NCI-H146 treated with DMSO at 0.1 percent for 48 hours (cell line): Measurements from ENCODE around the gene SOX11.

ENCODE experiments used
- DNase-seq: peaks from one replicate; lab custom pipeline; 2025; ENCODE audit not compliant: unreplicated experiment; lab: John Stamatoyannopoulos, UW

Gene SOX11

DNA sequence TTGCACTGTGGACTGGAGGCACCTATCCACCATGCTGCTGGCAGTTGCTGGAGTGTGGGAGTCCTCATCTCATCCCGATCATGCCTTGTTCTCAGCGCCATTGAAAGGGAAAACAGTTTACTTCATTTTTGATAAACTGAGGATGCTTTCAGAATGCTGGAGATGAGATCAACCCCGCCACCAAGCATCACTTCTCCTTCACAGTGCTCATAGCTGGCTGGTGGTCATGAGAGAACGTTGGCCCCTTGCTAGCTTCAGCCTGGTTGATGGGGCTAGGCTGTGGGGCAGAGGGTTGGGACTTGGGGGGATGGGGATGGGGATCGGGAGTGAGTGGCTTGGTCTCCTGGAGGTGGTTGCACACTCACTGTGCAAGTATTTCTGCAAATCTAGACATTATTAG, 30.1 kb downstream of the SOX11 start:
- DNase-seq, result no peak

DNA sequence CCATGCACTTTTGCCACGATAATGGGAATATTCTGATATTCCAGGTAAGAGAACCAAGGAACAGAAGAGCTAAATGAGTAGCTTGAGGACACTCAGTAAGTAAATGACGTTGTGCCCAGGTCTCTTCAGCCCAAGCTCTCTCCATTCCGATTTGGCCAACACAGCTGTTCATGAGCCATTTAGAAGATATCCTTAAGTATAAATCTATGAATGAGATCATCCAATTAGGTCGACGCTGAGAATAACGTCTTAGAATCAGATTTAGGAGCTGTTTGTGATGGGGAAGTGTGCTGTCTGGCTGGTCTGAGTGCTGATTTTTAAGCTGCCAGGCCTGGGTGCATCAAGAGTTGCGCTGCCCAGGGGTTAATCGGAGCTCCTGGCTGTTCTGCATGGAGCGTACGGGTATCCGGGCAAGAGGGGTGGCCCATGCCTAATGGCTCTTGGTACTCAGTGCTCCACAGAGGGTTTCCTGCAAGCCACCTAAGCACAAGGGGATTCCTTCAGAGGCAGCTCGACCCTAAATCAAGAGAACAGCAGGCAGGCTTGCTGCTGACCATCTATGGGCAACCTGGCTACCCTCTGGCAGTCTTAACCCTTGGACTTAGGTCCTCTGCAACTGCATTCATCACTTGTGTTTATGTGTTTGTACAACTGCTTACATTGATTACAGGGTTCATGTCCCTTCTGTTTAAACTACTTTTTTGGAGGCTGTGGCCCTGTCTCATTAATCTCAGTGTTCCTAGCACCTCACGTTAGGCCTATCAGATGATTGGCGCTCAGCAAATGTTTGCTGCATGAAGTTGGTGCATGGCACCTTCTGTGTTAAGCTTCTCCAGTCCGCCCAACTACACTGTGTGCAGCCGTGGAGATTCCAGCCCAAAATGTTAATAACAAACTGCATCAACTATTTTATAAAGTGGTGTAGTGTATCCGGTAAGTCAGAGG, 31.9 kb downstream of the SOX11 start:
- DNase-seq, result no peak

DNA sequence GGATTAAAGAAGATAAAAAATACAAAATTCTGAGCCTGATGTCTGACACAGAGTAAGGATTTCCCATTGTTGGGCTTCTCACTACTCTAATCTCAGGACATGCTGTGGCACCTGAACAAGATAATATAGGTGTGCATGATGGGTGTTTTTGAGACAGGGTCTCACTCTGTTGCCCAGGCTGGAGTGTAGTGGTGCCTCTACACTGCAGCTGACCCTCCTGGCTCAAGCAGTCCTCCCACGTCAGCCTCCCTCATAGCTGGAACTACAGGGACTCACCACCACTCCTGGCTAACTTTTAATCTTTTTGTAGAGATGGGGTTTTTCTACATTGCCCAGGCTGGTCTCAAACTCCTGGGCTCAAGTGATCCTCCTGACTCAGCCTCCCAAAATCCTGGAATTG, 32.9 kb downstream of the SOX11 start:
- DNase-seq, result no peak

DNA sequence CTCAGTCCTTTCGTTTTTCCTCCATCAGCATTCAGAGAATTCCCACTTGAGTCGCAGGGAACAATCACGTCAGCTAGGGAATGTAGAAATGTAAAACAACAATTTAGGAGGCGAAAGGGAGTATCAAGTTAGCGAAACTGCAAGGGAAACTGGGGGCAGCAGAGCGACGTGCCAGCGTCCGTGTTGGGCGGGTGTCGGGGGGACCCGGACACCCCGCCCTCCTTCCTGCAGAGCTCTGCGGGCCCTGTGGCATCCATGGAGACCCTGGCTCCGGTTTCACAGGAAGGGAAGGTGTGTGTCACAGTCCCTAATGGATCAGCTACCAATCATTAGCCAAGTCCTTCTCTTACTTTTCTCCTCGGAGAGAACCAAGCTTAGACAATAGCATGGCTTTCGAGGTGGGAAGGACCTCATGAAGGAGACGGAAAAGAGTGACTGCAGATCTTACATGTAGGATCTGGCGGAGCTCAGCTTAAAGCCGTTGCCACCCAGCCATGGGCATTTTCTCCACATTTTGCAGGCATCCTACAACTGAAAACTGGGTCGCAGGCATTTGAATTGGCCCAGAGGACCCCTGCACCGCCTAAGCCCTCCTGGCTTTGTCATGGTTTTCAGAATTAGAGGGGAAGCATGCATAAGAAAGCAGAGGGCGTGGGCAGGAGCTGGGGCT, 33.7 kb downstream of the SOX11 start:
- no peak for DNase-seq

DNA sequence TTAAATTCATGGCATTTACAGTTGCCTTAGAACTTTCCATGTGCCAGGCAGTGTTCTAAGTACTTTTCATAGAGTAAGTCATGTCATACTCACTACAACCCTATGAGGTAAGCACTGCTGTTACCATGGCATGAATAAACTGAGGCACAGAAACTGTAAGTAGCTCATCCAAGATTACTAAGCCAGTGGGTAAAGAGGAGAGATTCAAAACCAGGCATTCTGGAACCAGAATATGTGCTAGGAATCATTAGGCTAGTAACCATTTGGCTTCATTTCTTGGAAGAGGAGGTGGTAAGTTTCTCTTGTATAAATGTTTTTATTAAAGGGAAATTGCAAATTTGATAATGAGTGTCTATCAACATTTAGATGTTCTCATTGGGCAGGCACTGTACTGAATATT, 35.1 kb downstream of the SOX11 start:
- no peak for DNase-seq

DNA sequence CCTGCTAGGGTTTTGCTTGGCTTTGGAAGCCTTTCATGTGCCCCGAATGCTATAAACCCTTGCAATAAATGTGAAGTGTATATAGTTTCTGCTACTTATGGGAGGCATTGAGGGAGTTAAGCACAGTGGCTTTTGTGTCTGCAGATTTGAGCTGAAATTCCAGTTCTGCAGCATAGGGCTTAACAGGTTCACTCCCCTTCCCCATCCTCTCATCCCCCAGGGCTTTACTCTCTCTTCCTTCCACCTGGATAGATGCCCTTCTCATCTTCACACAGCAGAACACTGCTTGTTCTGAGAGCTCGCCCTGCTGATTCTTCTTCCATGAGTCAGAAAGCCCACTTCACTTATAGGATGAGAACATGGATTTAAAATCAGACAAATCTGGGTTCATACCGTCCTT, 37.2 kb downstream of the SOX11 start:
- no peak for DNase-seq

DNA sequence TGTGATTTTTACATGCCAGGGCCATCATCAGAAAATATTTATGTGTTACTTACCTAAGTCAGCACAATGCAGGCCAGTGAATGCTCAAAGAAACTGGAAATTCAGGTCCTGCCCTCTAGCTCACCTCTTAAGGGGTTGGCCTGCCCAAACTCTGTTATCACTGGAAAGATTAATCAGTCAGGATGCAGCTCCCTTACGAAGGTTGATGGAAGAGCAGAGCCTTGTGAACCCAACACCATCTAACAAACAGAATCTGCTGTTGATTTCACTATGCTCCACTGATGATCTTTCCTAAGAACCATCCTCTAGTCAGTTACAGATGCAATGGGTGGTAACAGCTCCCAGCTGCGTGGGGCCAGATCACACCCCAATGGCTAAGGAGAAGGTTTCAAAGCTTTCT, 38.2 kb downstream of the SOX11 start:
- no peak for DNase-seq

DNA sequence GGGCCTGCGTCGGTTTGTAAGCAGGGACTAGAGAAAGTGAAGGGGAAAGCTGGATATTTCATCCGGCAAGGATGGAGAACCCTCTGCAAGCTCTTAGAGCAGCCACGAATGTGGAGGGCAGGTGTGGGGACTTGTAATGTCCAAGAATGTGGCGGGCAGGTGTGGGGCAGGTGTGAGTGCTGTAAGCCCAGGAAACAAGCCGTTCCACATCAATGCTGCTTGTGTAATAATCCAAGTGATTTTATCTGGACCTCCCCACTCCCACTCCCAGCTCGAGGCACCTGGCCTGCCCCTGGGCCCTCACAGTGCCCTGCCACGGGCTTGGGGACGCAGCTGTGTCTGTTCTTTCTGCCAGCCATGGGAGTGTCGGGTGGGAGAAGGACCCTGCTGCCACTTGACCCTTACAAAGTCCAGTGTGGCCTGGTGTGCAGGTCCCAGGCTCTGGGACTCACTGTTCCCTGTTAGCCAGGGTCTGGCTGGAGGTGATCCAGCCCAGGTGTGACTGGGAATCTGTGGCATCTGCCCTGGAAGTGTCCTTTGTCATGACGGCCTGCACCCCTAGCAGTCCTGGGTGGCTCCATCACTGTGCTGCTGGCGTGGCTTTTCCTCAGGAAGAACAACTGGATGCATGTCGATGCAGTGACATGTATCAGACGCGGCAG, 42.8 kb downstream of the SOX11 start:
- peak; percentile 31 for DNase-seq

DNA sequence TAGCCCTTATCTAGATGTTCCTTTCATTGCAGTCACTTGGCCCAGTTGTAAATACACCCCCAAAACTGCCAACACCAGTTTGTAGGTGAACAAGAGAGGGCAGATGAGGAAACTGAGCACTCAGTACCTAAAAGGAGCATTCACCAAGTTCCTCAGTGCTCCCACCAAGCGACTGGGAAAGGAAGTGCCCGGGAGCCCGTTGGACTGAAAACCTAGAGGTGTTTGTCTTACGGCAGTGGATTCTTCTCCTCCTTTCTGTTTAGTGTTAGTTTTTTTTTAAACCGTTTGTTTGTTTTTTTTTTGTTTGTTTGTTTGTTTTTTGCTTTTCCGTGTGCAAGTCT, 43.3 kb downstream of the SOX11 start:
- DNase-seq, result no peak

DNA sequence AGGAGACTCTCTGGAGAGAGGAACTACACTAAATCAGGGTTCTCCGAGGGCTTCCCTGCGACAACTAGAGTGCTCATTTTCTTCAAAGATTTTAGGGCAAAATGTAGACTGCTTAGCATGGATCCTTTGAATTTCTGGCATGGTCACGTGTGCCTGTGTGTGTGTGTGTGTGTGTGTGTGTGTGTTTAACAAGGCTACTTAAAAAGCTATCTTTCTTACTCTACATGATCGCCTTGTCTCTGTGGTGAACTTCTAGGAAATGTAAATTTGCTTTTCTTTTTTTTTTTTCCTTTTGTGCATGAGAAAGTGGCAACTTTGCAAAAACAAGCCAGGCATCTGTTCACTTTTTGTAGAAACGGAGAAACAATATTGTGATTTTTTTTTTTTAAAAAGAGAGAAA, 43.9 kb downstream of the SOX11 start:
- DNase-seq, result no peak

DNA sequence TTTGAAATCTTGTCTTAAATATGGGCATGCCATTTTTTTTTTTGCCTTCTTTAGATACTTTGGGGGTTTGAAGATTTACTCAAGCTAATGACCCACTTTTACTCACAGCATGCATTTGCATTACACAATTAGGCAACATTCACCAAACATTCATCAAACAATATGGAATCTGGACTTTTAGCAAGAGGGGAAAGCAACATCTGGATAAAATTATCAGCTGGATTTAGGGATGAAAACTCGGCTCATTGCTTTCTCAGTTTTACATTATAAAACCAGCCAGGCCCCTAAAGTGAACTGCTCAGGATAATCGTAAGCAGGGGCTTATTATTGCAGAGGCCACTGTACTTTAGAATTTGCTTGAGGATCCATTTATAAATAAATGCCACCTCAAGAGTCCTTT, 44.7 kb downstream of the SOX11 start:
- DNase-seq, result no peak

DNA sequence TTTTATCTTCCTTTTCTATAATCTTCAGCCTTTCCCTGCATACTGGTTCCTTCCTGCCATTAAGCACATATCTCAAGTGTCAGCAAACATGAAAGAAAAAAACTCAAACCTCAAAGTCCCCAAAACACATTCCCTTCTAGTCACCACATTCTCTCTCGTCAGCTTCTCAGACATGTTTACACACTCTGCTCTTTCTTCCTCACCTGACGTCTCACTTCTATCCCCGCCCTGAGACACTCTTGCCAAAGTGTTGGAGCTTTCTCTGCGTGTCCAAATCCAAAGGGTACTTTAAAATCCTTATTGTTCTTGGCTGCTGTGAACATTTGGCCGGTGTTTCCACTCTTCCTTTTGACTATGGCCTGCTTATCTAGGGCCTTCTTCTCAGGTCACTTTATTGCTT, 47.9 kb downstream of the SOX11 start:
- DNase-seq, result no peak

DNA sequence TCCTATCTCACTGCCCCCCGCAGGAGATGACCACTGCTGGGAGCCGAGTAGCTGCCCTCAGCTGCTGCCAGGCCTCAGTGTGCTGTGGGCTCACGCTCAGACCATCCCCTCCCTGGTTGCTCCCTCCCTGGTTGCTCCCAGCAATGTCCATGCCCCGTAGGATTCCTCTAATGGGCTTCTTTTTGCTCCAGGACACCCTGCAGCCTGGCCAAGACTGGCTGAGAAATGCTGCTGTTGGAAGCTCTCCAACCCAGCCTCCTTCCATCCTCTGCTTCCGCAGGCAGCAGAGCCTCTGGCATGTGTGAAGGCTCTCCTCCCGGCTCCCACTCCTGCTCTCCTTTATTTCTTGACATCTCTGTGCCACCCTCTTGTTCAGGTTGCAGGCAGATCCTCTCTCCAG, 48.6 kb downstream of the SOX11 start:
- no peak for DNase-seq

DNA sequence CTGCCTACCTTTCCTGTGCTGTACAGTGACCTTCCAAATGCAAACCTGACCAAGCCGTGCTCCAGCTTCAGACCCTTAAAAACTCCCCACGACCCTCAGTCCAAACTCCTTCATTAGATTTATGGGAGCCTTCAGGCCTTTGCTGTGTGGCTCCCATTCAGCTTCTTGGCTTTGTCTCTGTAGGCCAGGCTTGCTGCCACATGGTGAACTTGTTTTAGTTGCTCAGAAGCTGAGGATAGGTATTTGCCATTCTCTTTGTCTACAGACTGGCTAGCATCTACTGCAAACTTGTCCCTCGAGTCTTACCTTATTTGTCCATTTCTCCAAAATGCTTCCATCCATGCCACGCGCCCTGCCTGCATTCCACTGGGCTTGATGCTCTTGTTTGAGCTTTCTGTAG, 49.1 kb downstream of the SOX11 start:
- DNase-seq, result no peak

DNA sequence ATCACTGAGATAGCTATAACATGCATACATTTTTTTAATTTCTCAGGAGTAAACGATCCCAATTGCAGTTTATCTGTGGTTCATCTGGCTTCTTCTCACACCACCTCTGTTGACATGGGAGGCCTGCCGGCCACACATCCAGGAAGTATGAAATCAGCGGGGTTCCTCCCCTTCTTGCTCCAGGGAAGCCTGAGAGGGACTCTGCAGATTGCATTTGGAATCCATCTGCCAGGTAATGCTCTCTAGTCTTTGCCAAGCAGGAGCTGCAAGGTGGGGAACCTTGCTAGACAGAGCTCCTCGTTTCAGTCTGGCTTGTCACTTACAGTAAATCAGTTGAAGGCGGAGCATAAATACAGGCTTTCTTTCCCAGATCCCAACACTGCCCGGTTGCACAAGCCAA, 49.9 kb downstream of the SOX11 start:
- DNase-seq, result peak; percentile 32

DNA sequence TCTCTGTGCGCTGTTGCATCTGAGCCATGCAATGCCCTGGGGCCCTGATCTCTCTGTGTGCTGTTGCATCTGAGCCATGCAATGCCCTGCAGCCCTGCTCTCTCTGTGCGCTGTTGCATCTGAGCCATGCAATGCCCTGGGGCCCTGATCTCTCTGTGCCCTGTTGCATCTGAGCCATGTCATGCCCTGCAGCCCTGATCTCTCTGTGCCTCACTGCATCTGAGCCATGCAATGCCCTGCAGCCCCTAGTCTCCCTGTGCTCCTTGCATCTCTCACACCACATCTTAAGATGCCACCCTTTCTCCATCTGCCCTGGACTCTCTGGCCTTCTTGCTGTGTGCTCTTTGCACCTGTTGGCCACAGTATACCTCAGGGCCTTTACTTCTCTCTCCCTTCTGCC, 56.2 kb downstream of the SOX11 start:
- no peak for DNase-seq

DNA sequence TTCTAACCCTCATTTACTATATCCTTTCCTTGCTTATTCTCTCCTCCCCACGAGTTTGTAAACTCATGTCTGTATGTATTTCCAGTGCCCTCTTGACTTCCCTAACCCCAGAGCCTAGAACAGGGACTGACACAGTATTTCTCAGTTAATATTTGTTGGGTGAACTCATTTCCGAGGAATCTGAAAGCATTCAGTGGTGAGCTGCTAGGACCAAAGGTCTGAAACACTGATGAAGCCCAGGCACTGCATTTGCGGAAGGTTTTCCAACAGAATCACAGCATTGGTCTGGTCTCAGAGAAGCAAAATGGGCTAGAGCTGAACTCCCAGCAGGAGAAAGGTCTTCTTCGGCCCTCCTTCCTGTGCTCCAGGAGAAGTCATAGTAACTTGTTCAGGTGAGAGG, 56.8 kb downstream of the SOX11 start:
- no peak for DNase-seq

DNA sequence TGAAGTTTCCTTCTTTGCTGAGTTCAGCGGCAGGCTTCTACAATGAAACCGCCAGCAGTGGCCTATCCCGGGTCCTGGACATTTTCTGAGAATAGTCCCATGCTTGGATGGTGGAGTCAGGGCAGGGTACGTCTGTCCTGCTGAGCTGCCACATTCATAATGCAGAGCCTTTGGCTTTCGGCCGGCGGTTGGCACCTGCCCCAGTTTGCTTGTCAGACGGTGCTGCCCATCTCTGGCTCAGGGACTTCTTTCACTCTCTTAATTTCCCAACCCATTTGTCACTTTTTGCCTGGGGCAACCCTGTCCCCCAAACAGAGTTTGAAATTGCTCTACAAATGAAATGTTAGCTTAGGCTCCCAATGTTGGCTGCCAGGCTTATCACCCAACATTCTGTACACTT, 57.2 kb downstream of the SOX11 start:
- no peak for DNase-seq
